Hepatocyte (in vitro differentiated cells): Measurements from ENCODE around the gene TPCN2.

Experiments
- CTCF ChIP-seq: fragments of 200-600 bp; sonication (generic); IDR thresholded peaks from 2 replicates; pipeline ENCODE4 v1.5.1; 2016; ENCODE audit warnings: antibody characterized with exemption, mild to moderate bottlenecking; ENCODE audit not compliant: poor library complexity
- EZH2 ChIP-seq: fragments of 200-600 bp; sonication (generic); IDR thresholded peaks from 2 replicates; pipeline ENCODE4 v1.6.1; 2016; ENCODE audit warnings: antibody characterized with exemption, mild to moderate bottlenecking, borderline replicate concordance
- EZH2phosphoT487 ChIP-seq: fragments of 200-600 bp; sonication (generic); IDR thresholded peaks from one replicate; pipeline ENCODE4 v1.6.1; 2018; ENCODE audit warnings: antibody characterized with exemption, mild to moderate bottlenecking, low read depth, moderate library complexity; ENCODE audit not compliant: unreplicated experiment, severe bottlenecking

DNA sequence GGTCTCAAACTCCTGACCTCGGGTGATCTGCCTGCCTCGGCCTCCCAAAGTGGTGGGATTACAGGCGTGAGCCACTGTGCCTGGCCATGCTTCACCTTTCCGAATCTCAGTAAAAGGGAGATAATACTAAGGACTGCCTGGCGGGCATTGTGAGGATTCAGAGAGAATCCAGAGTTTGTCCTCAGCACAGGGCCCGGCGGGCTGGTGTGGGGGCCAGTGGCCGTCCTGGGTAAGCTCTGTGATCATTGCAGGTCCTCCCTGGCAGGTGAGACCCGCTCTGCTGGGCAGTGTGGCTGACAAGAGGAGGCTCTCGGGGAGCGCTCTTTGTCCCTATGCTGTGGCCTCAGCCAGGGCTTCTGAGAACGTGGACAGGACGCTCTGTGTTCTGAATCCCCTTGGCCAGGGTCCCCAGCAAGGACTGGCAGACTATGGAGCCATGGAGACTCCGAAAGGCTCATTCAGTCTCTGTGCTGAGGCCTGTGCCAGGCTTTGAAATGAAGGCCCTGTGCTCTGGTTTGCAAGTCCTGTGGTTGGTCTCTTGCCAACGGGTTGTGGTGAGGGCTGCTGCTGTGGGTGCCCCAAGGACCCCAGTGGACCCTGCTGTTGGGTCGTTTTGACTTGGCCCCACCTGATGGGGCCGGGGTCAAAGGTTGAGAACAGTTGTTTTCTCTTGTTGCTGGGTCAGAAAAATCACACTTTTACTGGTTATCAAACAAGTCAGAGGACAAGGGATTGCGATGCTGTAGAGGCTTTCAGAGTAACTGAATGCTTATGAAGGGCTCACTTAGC, 2.1 kb downstream of the TPCN2 start:
- TF ChIP-seq CTCF (no peak), EZH2phosphoT487 (no peak), EZH2 (no peak)
